SKM-1 treated with dmso at 0.1 percent for 144 hours (cell line): ENCODE results near the gene PHGDH.
"Not testable (repeated sequence)": the region's sequence is repeated elsewhere in the genome, so short reads cannot be mapped to it uniquely, and the experiment has no call there.

ENCODE experiments used
- DNase-seq: peaks from one replicate; lab custom pipeline; 2025; ENCODE audit not compliant: unreplicated experiment; lab: John Stamatoyannopoulos, UW

Gene PHGDH

GRCh38 chr1:119786473-119787050, 74.8 kb downstream of the PHGDH start:
- not testable (repeated sequence) for DNase-seq

- DNase-seq, result peak; percentile 73
Observed at GRCh38 chr1:119787776-119788175, 76.0 kb downstream of the PHGDH start.

- DNase-seq, result no peak
Observed at GRCh38 chr1:119790451-119791198, 78.9 kb downstream of the PHGDH start.

DNA sequence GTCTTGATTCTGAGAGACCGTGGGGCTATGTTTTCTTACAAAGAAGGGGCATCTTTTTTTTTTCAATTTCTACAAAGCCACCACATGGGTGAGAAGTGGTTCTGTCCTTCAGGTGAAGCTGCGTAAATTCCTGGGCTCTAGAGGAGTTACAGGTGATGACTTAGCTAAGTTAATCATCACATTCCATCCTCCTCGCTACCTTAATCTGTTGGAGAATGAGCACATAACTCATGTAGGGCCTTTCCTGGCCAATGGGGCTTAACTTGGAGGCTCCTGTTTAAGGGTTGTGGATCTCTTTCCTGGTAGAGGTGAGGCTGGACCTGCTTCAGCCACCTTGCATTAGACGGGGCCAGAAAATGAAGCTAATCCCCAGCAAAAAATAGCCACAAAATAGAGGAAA, 79.6 kb downstream of the PHGDH start:
- no peak for DNase-seq
